ENCODE data around the gene E2F6.

E2F6 gene

GRCh38 chr2:11488809-11489208, 22.8 kb upstream of the E2F6 start (continued):
- TF ChIP-seq PRDM2 (tag by site-specific recombination; IDR thresholded peaks at IDR 0.05; ENCODE audit: borderline replicate concordance) (no peak), ZNF561 (tag by site-specific recombination; IDR thresholded peaks at IDR 0.05; ENCODE audit: borderline replicate concordance) (no peak), ZSCAN23 (tag by site-specific recombination; IDR thresholded peaks at IDR 0.05) (no peak), ZBTB10 (tag by site-specific recombination; IDR thresholded peaks at IDR 0.05) (no peak), FEZF1 (tag by site-specific recombination; IDR thresholded peaks at IDR 0.05) (no peak), ZNF621 (tag by site-specific recombination; IDR thresholded peaks at IDR 0.05) (no peak), ZSCAN30 (tag by site-specific recombination; IDR thresholded peaks at IDR 0.05) (no peak), HOXA7 (CRISPR knock-in tag; IDR thresholded peaks at IDR 0.05; ENCODE audit: borderline replicate concordance) (no peak), ZNF19 (tag by site-specific recombination; IDR thresholded peaks at IDR 0.05; ENCODE audit: low read depth) (no peak)

GRCh38 chr2:11483806-11484617, 18.1 kb upstream of the E2F6 start:
- Histone ChIP-seq H3K4me1 (ENCODE audit: control insufficient read depth, insufficient read depth, low read length) (peaks cover 8% of the 10 kb centered on the region), H3K36me3 (ENCODE audit: control insufficient read depth in 2 of 2, insufficient read depth in 1 of 2, low read length in 2 of 2) (no peaks in the 10 kb centered on the region), H3K4me3 (ENCODE audit: low read depth, low read length) (no peak overlapping the region), H3K9me3 (ENCODE audit: control insufficient read depth, insufficient read depth, low read depth, low read length) (no peaks in the 10 kb centered on the region), H3K27ac (ENCODE audit: extremely low read depth, low read depth, low read length) (peak overlapping the region; percentile 72; the same call in 1 of the 2 replicates)
- CTCF ChIA-PET, result interaction anchor here (0.5 to 12.5 kb wide), 3 partner anchors 36 to 235 kb away, joined by 3 to 282 read pairs (median 3); no protein-coding TSS in a partner anchor
- POLR2A ChIA-PET, result no interaction called here
- TF ChIP-seq KLF10 (tag by site-specific recombination; IDR thresholded peaks at IDR 0.05), result 0 out of 2 replicates have a peak, but pooled peaks have one; percentile 27
- peak; percentile 54; the same call in 1 of the 2 replicates for TF ChIP-seq ZNF843 (tag by site-specific recombination; IDR thresholded peaks at IDR 0.05)
- TF ChIP-seq MZF1 (tag by site-specific recombination; IDR thresholded peaks at IDR 0.05; ENCODE audit: borderline replicate concordance), result peak; percentile 39; the same call in 1 of the 2 replicates
- TF ChIP-seq ZBTB11 (tag by site-specific recombination; conservative IDR thresholded peaks at IDR 0.05; ENCODE audit: low read depth), result no peak
- TF ChIP-seq HOXD13 (CRISPR knock-in tag; IDR thresholded peaks at IDR 0.05; ENCODE audit: borderline replicate concordance), result no peak
- TF ChIP-seq WT1 (tag by site-specific recombination; IDR thresholded peaks at IDR 0.05), result peak; percentile 58; the same call in 1 of the 2 replicates
- TF ChIP-seq ZBTB44 (tag by site-specific recombination; IDR thresholded peaks at IDR 0.05), result no peak
- TF ChIP-seq ZNF600 (tag by site-specific recombination; IDR thresholded peaks at IDR 0.05), result no peak
- no peak for TF ChIP-seq ZNF416 (tag by site-specific recombination; IDR thresholded peaks at IDR 0.05)
- peak; percentile 88 for TF ChIP-seq FEZF1 (tag by site-specific recombination; IDR thresholded peaks at IDR 0.05)
- no peak for TF ChIP-seq ZNF660 (tag by site-specific recombination; IDR thresholded peaks at IDR 0.05)
- no peak for TF ChIP-seq ZNF621 (tag by site-specific recombination; IDR thresholded peaks at IDR 0.05)
- TF ChIP-seq ZNF488 (tag by site-specific recombination; IDR thresholded peaks at IDR 0.05), result no peak
- peak; percentile 30; the same call in 1 of the 2 replicates for TF ChIP-seq OSR2 (tag by site-specific recombination; IDR thresholded peaks at IDR 0.05)

All from HEK293 (cell line).